Fibroblast of pulmonary artery (primary cell): ENCODE measurements around the gene ACACA.
A peak's percentile ranks its signal among the peaks of the same experiment; 100 is the strongest.
"Not testable (repeated sequence)": the region's sequence is repeated elsewhere in the genome, so short reads cannot be mapped to it uniquely, and the experiment has no call there.

Source experiments
- DNase-seq: peaks from one replicate; pipeline ENCODE4 v3.0.0-alpha.2; 2010; ENCODE audit warnings: low read depth
- H3K4me3 ChIP-seq: replicated peaks from 2 replicates; pipeline ENCODE4 v1.5.1; 2011; ENCODE audit warnings: low read depth, mild to moderate bottlenecking, control low read depth, low read length, moderate library complexity
- TF ChIP-seq, protein P1 (sequence below): IDR thresholded peaks from 2 replicates; pipeline ENCODE4 v1.5.1; 2011; ENCODE audit warnings: mild to moderate bottlenecking, control low read depth, low read length, inconsistent platforms; ENCODE audit errors: missing control alignments

The ACACA gene

DNA sequence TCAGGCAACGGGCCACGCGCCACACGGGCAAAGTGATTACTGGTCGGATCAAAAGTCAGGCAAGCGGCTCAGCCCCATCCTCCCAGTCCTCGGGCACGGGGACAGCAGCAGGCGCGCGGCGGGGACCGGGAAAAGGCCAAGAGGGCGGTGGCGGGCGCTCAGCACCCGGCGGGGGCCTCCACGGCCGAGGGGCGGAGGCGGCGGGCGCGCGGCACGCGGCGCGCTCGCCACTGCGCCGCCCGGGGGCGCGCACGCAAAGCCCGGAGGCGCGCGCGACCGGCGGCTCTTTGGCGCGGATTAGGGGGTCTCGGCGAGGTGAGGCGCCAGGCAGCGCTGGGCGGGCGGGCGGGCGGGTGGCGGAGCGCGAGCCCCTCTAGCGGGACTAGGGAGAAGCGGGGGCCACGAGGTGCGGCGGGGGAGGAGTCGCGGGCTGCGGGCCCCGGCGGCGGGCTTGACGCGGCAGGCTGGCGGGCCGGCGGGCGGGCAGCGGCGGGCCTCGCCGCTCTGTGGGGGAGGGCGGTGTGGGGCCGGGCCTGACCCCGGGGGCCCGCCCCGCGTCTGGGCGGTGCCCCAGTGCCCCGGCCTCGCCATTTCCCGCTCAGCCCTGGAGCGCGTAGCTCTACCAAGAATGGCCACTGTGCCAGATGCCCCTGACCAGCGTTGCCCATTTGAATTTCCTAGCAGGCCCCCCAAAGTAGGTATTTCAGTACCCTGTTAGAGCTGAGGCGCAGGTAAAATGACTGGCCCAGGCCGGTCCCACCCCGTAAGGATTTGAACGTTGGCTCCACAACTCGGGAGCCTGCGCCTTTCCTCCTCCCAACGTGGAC is at the start of gene ACACA, which contains the start of gene TADA2A:
TSS of gene ACACA (minus strand) at position 202 of the 827 bp plus-strand sequence. CDS start 537 bp downstream, outside the sequence.
TSS of gene TADA2A (plus strand) at position 252 of the 827 bp plus-strand sequence. CDS start 4,480 bp downstream, outside the sequence.
- peak within 1 kb of the TSS; percentile 85 for H3K4me3 ChIP-seq
- DNase-seq = peak; percentile 80
- TF ChIP-seq, protein P1, sequence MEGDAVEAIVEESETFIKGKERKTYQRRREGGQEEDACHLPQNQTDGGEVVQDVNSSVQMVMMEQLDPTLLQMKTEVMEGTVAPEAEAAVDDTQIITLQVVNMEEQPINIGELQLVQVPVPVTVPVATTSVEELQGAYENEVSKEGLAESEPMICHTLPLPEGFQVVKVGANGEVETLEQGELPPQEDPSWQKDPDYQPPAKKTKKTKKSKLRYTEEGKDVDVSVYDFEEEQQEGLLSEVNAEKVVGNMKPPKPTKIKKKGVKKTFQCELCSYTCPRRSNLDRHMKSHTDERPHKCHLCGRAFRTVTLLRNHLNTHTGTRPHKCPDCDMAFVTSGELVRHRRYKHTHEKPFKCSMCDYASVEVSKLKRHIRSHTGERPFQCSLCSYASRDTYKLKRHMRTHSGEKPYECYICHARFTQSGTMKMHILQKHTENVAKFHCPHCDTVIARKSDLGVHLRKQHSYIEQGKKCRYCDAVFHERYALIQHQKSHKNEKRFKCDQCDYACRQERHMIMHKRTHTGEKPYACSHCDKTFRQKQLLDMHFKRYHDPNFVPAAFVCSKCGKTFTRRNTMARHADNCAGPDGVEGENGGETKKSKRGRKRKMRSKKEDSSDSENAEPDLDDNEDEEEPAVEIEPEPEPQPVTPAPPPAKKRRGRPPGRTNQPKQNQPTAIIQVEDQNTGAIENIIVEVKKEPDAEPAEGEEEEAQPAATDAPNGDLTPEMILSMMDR = no peak

GRCh38 chr17:37450112-37450511 is 43.5 kb upstream of the ACACA start:
- TF ChIP-seq, protein P1 = no peak
- no peak overlapping the region for H3K4me3 ChIP-seq
- DNase-seq = no peak

DNA sequence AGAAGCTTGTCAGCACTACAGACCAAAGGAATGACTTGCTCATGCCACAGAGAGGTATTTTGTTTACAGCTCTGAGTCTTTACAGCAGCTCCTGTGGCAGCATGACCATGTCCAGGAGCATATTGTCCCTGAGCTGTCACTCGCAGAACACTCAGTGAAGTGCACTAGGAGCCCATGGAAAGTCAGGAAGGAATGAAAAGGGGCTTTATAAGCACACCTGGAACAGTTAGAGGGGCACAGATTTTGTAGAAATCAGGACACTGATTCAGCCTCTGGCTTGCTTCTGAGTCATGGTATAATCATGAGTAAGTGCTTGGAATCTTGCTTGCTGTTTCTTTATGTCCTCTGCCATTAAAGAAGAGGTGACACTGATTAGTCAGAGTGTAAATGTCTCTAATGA is 41.0 kb upstream of the ACACA start:
- H3K4me3 ChIP-seq = no peak overlapping the region
- TF ChIP-seq, protein P1 = no peak
- DNase-seq = peak; percentile 17

DNA sequence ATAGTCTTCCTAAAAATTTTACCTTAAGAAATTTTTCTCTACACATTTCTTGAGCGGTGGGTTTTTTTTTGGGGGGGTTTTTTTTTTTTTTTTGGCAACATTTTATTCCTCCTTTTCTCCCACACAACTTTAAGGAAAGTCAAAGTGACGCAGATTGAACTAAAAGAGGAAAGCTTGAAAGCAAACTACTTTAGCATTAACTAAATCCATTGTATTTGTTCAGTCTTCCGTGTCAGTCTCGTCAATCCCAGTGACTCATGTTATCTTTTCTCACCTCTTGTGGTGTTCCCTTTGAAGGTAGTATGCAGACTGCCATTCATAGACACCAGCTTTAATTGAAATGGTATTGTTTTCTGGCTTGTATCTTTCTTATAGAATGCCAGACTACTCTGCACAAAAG is 39.4 kb upstream of the ACACA start:
- H3K4me3 ChIP-seq = no peak overlapping the region
- no peak for DNase-seq
- TF ChIP-seq, protein P1 = no peak

DNA sequence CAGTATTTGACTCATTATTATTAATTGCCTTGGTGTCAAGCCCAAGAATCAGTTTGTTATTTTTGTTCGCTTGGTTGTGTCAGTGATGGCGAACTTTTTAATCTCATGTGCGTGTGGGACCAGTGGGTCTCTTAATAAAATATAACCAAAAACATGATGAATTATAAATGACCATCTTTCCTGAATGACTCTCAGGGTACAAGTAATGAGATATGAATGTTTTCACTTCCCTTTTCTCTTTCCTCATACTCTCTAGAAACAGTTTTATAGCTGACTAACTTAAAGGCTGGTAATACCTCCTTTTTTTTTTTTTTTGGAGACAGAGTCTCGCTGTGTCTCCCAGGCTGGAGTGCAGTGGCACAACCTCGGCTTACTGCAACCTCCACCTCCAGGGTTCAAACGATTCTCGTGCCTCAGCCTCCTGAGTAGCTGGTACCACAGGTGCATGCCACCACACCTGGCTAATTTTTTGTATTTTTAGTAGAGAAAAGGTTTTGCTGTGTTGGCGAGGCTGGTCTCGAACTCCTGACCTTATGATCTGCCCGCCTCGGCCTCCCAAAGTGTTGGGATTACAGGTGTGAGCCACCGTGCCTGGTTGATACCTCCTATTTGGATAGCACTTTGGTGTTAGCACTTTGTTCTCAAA is 34.9 kb upstream of the ACACA start:
- not testable (repeated sequence) for H3K4me3 ChIP-seq

DNA sequence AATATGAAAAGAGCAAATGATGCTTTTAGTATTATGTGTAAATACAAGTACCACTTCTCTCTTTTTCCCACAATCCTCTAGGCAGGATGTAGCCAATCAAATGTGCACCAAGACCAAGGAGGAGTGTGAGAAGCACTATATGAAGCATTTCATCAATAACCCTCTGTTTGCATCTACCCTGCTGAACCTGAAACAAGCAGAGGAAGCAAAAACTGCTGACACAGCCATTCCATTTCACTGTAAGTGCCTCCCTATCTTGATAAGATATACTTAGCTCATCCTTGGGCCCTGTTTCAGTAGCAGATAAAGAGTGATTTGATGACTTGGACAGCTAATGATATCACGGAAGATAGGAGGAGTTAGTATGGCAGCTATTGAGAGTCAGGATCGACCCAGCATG is 33.8 kb upstream of the ACACA start:
- TF ChIP-seq, protein P1 = no peak
- no peak overlapping the region for H3K4me3 ChIP-seq
- no peak for DNase-seq

More for the DNA sequence above, 34.9 kb upstream of the ACACA start:
- not testable (repeated sequence) for DNase-seq

GRCh38 chr17:37438141-37438540 is 31.5 kb upstream of the ACACA start:
- H3K4me3 ChIP-seq = no peak overlapping the region
- DNase-seq = no peak
- TF ChIP-seq, protein P1 = peak; percentile 18
